ENCODE data around the gene PTTG2. TPM values are rescaled to one million over a fixed set of nuclear protein-coding genes. Genes with fewer than 3 reads are reported as not detected.

The PTTG2 gene
- total RNA-seq, 2 experiments from 2014 or later = 0.94 to 2.0 TPM

DNA sequence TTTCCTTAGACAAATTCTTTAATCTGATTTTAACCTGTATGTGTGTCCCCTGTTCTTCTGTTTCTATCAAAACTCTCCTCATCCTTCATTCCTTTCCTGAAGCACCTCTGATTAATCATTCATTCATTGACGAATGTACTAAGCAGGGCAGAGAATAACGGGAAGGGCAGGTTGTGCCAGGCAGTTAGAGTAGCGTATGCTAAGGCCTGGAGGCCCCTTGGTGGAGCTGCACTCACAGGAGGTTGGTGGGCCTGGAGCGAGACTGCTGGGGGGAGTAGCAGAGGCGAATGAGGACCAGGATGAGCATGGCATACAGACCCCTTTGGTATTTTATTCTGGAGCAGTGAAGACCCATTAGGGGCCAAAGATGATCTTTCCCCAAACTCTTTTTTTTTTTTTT is 22.5 kb downstream of the PTTG2 start:
- H3K4me3 Mint-ChIP-seq = no peak overlapping the region
- H3K27ac Mint-ChIP-seq = no peak overlapping the region
- H3K9me3 Mint-ChIP-seq = no peaks in the 10 kb centered on the region
- H3K4me1 Mint-ChIP-seq = peaks cover 36% of the 10 kb centered on the region
- POLR2A ChIA-PET = no interaction called here
- DNase-seq (no peak), ATAC-seq (ENCODE audit: low read depth) (no peak)
- peaks cover 4% of the 10 kb centered on the region for H3K36me3 Mint-ChIP-seq
- H3K27me3 Mint-ChIP-seq = no peaks in the 10 kb centered on the region

DNA sequence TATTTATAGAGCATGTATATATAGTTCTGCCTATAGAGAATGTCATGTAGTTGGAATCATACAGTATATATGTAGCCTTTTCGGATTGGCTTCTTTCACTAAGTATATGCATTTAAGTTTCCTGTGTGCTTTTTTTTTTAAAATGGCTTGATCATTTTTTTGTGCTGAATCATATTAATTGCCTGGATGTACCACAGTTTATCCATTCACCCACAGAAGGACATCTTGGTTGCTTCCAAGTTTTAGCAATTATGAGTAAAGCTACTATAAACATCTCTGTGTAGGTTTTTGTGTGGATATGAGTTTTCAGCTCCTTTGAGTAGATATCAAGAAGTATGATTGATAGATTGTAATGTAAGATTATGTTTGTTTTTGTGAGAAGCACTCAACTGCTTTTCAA is 23.8 kb downstream of the PTTG2 start:
- H3K9me3 Mint-ChIP-seq = no peaks in the 10 kb centered on the region
- no peak overlapping the region for H3K4me3 Mint-ChIP-seq
- H3K27me3 Mint-ChIP-seq = no peaks in the 10 kb centered on the region
- POLR2A ChIA-PET = interaction anchor here (0.7 kb wide), 1 partner anchor 519 kb away, joined by 3 read pairs; no protein-coding TSS in a partner anchor
- H3K4me1 Mint-ChIP-seq = peaks cover 30% of the 10 kb centered on the region
- peaks cover 7% of the 10 kb centered on the region for H3K36me3 Mint-ChIP-seq
- ATAC-seq (ENCODE audit: low read depth) = no peak
- DNase-seq = no peak
- H3K27ac Mint-ChIP-seq = no peak overlapping the region

DNA sequence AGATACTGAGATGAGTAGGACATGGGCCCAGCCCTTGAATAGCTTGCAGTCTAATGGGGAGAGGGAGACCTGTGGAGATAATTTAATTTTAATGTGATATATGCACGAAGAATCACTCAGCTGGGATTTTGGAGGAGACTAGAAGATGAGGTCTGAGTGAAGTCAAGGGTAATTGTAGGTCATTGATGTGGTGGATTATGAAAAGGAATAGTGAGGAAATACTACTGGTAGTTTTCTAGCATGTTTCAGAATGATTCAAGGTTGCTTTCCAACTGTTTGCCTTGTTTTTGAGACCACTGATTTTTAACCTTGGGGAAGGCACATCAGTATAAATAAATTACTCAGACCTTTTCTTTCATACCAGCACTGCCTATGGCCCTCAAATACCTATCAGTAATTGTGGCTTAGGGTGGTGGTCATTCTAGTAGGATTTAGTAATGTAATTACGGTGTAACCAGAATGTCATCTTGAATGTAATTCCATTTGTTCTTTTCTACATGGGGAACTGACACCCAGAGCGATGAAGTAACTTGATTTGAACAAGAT is 25.6 kb downstream of the PTTG2 start:
- DNase-seq (no peak), ATAC-seq (ENCODE audit: low read depth) (no peak)
- POLR2A ChIA-PET = no interaction called here
- no peak overlapping the region for H3K4me3 Mint-ChIP-seq
- peaks cover 25% of the 10 kb centered on the region for H3K4me1 Mint-ChIP-seq
- no peak overlapping the region for H3K27ac Mint-ChIP-seq
- H3K9me3 Mint-ChIP-seq = no peaks in the 10 kb centered on the region
- no peaks in the 10 kb centered on the region for H3K27me3 Mint-ChIP-seq
- H3K36me3 Mint-ChIP-seq = peaks cover 10% of the 10 kb centered on the region

GRCh38 chr4:37988670-37989069 is 28.5 kb downstream of the PTTG2 start:
- H3K4me1 Mint-ChIP-seq = peaks cover 10% of the 10 kb centered on the region
- POLR2A ChIA-PET = no interaction called here

DNA sequence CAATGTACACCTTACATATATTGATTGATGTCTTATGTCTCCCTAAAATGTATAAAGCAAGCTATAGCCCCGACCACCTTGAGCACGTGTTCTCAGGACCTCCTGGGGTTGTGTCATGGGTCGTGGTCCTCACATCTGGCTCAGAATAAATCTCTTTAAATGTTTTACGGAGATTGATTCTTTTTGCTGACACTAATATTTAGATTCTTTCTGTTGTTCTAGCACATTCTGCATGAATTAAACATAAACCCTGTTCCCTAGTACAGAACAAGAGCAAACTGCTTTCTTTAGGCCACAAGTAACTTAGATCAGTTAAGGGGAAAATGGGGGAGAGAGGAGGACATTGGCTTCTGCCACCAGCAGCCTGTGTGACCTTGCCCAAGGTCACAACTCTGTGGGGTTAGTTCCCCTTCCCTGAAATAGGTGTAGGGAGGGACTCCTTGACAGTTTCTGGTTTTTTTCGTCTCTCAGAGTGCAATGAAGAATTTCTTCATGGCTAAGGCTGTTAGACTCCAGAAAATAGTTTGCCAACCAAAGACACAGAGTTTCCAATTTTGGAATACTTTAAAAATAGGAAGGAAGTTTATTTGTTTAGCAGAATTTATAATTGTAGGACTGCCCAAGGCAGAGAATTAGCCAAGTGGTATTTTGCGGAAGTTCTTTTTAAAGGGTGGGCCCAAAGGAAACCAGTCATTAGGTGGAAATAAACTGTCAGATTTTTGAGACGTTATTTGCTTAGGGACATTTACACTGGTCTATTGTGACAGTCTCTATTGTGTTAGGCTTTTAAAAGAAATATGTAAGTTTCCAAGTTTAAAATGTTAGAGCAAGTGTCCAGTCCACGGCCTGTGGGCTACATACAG is 29.4 kb downstream of the PTTG2 start:
- ATAC-seq (ENCODE audit: low read depth) = no peak
- H3K4me3 Mint-ChIP-seq = no peak overlapping the region
- H3K27me3 Mint-ChIP-seq = no peaks in the 10 kb centered on the region
- H3K4me1 Mint-ChIP-seq = peaks cover 15% of the 10 kb centered on the region
- H3K9me3 Mint-ChIP-seq = no peaks in the 10 kb centered on the region
- DNase-seq = no peak
- no peak overlapping the region for H3K27ac Mint-ChIP-seq
- POLR2A ChIA-PET = no interaction called here
- H3K36me3 Mint-ChIP-seq = peaks cover 13% of the 10 kb centered on the region

More at GRCh38 chr4:37988670-37989069, 28.5 kb downstream of the PTTG2 start:
- no peaks in the 10 kb centered on the region for H3K9me3 Mint-ChIP-seq
- H3K27me3 Mint-ChIP-seq = no peaks in the 10 kb centered on the region
- H3K36me3 Mint-ChIP-seq = peaks cover 13% of the 10 kb centered on the region
- ATAC-seq (ENCODE audit: low read depth) = no peak
- no peak for DNase-seq
- no peak overlapping the region for H3K27ac Mint-ChIP-seq
- H3K4me3 Mint-ChIP-seq = no peak overlapping the region

DNA sequence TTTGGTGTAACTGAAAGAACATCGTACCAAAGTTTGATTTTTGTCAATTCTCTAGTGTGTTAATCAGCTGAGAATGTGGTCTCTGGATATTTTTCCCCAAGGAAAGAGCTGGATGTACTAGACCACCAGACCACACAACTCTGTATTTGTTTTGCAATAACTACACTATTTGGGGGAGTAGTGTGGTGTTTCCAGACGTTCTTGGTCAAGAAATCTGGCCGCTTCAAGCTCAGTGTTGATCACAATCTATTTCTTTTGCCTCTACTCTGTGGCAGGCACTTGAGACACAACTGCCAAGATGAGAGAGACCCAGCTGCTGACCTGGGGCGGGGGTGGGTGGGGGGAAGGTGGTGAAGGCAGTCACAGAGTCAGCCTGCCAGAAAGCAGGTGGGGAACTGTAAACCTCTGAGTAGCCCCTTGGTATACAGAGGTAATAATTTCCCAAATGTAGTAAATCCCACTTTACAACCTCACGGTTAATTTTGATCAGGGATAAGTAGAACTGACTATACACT is 30.6 kb downstream of the PTTG2 start:
- H3K36me3 Mint-ChIP-seq = peaks cover 13% of the 10 kb centered on the region
- peaks cover 16% of the 10 kb centered on the region for H3K4me1 Mint-ChIP-seq
- no peaks in the 10 kb centered on the region for H3K9me3 Mint-ChIP-seq
- H3K27ac Mint-ChIP-seq = no peak overlapping the region
- H3K27me3 Mint-ChIP-seq = no peaks in the 10 kb centered on the region
- ATAC-seq (ENCODE audit: low read depth) = no peak
- no peak overlapping the region for H3K4me3 Mint-ChIP-seq
- no peak for DNase-seq
- POLR2A ChIA-PET = no interaction called here

GRCh38 chr4:37991623-37992410 is 31.6 kb downstream of the PTTG2 start:
- no peaks in the 10 kb centered on the region for H3K9me3 Mint-ChIP-seq
- no peak overlapping the region for H3K27ac Mint-ChIP-seq
- no peak for DNase-seq
- peaks cover 14% of the 10 kb centered on the region for H3K36me3 Mint-ChIP-seq
- no peaks in the 10 kb centered on the region for H3K27me3 Mint-ChIP-seq
- no peak for ATAC-seq (ENCODE audit: low read depth)
- POLR2A ChIA-PET = no interaction called here
- H3K4me3 Mint-ChIP-seq = no peak overlapping the region
- peaks cover 17% of the 10 kb centered on the region for H3K4me1 Mint-ChIP-seq

GRCh38 chr4:37993806-37994205 is 33.6 kb downstream of the PTTG2 start:
- Mint-ChIP-seq H3K4me3 (no peak overlapping the region), H3K36me3 (peaks cover 15% of the 10 kb centered on the region), H3K27ac (peak overlapping the region; percentile 36), H3K4me1 (peaks cover 27% of the 10 kb centered on the region), H3K27me3 (no peaks in the 10 kb centered on the region), H3K9me3 (no peaks in the 10 kb centered on the region)
- no peak for DNase-seq
- ATAC-seq (ENCODE audit: low read depth) = no peak
- POLR2A ChIA-PET = no interaction called here

DNA sequence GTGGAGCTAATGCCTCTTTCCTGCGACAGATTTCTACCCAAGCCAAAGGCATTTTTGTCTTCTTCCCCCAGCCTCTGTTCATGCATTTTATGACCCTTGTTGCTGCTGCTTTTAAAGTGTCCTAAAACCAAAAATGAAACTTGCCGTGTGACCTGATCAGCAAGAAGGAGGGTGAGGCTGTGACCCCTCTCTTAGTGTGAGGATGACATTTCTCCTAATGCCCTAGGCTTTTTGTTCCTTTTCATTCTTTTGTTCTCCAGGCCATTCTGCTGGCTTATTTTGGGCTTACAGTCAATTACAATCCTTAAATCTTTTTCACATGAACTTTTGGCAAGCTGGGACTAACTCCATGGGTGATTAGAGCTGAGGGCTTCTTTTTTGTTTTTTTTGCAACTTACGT is 34.4 kb downstream of the PTTG2 start:
- peaks cover 33% of the 10 kb centered on the region for H3K4me1 Mint-ChIP-seq
- POLR2A ChIA-PET = no interaction called here
- peak; percentile 28 for ATAC-seq (ENCODE audit: low read depth)
- no peak overlapping the region for H3K4me3 Mint-ChIP-seq
- DNase-seq = no peak
- no peaks in the 10 kb centered on the region for H3K9me3 Mint-ChIP-seq
- H3K27me3 Mint-ChIP-seq = no peaks in the 10 kb centered on the region
- peaks cover 11% of the 10 kb centered on the region for H3K36me3 Mint-ChIP-seq
- H3K27ac Mint-ChIP-seq = no peak overlapping the region

DNA sequence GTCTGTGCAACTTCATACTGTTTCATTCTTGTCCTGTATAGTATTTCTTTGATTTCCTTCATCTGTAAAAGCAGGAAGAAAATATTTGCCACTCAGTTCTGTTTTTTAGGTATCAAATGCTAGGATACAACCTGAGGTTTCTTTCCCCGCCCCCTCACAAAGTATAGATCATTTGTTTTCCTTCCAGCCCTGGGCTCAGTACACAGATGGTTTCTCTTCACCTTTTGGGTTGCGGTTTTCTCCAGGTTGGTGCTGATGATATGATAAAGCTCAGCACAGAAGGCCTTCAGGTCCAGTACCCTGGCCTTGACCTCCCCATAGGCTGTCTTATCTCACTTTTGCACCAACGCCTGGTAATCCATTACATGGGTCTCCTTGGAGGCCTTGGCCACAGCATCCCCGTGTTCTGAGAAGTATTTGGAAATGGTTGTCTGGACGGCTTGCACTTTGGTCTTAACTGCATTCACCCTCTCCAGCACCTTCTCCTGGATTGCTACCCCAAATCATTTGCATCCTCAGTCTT is 35.2 kb downstream of the PTTG2 start:
- peaks cover 37% of the 10 kb centered on the region for H3K4me1 Mint-ChIP-seq

DNA sequence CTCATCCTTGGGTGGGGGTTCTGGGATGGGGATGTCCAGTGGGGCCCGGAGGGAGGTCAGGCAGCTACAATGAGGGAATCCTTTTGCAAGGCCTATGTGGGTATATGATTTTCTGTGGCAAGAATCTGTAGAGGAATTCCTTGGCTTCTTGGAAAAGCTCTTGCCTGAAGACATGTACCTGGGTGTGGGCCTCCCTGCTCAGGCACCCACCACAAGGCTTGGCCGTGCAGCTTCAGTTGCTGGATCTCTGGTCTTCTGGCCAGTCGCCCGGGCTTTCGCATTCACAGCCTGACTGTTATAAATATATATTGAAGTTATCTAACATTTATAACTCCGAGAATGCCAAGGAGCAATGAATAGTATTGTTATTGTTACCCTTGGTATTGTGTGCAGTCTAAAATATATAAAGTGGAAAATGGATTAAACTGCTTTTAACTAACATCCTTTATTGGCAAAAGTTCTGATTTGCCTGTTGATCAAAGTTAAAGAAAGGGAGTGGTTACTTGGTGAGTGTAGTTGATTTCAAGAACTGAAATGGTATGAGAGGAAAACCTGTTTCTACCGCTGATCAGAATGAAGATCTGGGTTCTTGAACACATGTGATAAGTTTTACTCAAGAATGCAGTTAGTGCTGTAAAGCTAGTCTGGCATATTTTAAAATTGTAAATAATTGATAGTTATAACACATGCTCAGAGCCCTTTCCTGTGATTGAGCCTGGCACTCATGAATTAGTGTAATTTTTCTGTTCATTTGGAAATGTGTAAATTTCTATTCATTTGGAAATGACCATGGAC is 36.0 kb downstream of the PTTG2 start:
- no peak overlapping the region for H3K27ac Mint-ChIP-seq
- H3K27me3 Mint-ChIP-seq = no peaks in the 10 kb centered on the region
- H3K4me1 Mint-ChIP-seq = peaks cover 37% of the 10 kb centered on the region
- DNase-seq (no peak), ATAC-seq (ENCODE audit: low read depth) (no peak)
- H3K4me3 Mint-ChIP-seq = no peak overlapping the region
- H3K9me3 Mint-ChIP-seq = no peaks in the 10 kb centered on the region
- H3K36me3 Mint-ChIP-seq = peaks cover 13% of the 10 kb centered on the region
- POLR2A ChIA-PET = no interaction called here

More for the DNA sequence above, 35.2 kb downstream of the PTTG2 start:
- DNase-seq (no peak), ATAC-seq (ENCODE audit: low read depth) (no peak)
- Mint-ChIP-seq H3K4me3 (no peak overlapping the region), H3K36me3 (peaks cover 13% of the 10 kb centered on the region), H3K27ac (no peak overlapping the region), H3K27me3 (no peaks in the 10 kb centered on the region), H3K9me3 (no peaks in the 10 kb centered on the region)
- POLR2A ChIA-PET = no interaction called here

DNA sequence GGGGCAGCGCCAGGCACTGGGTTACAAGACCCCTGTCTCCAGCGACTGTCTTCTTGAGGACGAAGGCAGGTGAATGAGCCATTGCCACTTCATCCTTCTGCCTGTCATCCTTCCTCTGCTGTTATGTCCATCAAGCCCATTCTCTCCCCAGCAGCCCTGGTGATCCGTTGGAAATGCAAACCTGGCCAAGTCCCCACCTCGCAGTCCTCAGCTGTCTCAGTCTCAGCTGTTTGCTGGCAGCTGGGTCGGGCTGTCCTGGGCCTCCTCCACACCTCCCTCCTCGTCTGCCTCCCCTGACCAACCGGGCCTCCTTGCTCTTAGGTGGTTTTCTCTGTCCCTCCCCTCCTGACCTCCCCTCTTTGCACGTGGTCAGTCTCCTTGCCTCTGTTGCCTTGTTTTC is 38.0 kb downstream of the PTTG2 start:
- peaks cover 10% of the 10 kb centered on the region for H3K36me3 Mint-ChIP-seq
- H3K4me1 Mint-ChIP-seq = peaks cover 44% of the 10 kb centered on the region
- no peaks in the 10 kb centered on the region for H3K27me3 Mint-ChIP-seq
- H3K4me3 Mint-ChIP-seq = no peak overlapping the region
- POLR2A ChIA-PET = no interaction called here
- no peak for DNase-seq
- no peaks in the 10 kb centered on the region for H3K9me3 Mint-ChIP-seq
- no peak for ATAC-seq (ENCODE audit: low read depth)
- no peak overlapping the region for H3K27ac Mint-ChIP-seq

Data from activated naive CD8-positive, alpha-beta T cell treated with anti-CD3 and anti-CD28 coated beads, Interleukin-2, amount 10 ng/mL, durations not matched to agents 7 days and 5 days (primary cell).